Kasumi-1 (cell line): ENCODE measurements around the gene PRDX2.

Experiments used
- DNase-seq, 2 experiments: peaks; one replicate each; lab custom pipeline; 2025; lab: John Stamatoyannopoulos, UW

The PRDX2 gene

GRCh38 chr19:12792051-12792852 lies 9.3 kb downstream of the PRDX2 start:
- DNase-seq, result peak; percentile 58 to 59

- peak; percentile 88 to 89 for DNase-seq
Observed at GRCh38 chr19:12791345-12792050, 10.1 kb downstream of the PRDX2 start, which contains the start of gene JUNB. JUNB (plus strand) TSS chr19:12791486; CDS start chr19:12791772, 286 bp downstream.

- peak in 1 of 2 experiments; percentile 44 for DNase-seq
Observed at GRCh38 chr19:12790628-12791344, 10.8 kb downstream of the PRDX2 start.

GRCh38 chr19:12789904-12790619 lies 11.5 kb downstream of the PRDX2 start:
- DNase-seq, result peak; percentile 93 to 98

- DNase-seq, result no peak
Observed at GRCh38 chr19:12789098-12789903, 12.3 kb downstream of the PRDX2 start.

GRCh38 chr19:12788682-12789097 lies 12.9 kb downstream of the PRDX2 start:
- peak; percentile 36 to 52 for DNase-seq

- no peak for DNase-seq
Observed at GRCh38 chr19:12788042-12788681, 13.4 kb downstream of the PRDX2 start.

GRCh38 chr19:12787458-12787857 lies 14.1 kb downstream of the PRDX2 start:
- DNase-seq, result no peak

GRCh38 chr19:12786952-12787351 lies 14.6 kb downstream of the PRDX2 start:
- DNase-seq, result no peak

- peak; percentile 20 to 57 for DNase-seq
Observed at GRCh38 chr19:12786141-12786870, 15.3 kb downstream of the PRDX2 start.

GRCh38 chr19:12785431-12786031 lies 16.1 kb downstream of the PRDX2 start:
- peak; percentile 59 to 65 for DNase-seq

GRCh38 chr19:12784871-12785430 lies 16.6 kb downstream of the PRDX2 start:
- peak in 1 of 2 experiments; percentile 45 for DNase-seq

GRCh38 chr19:12784394-12784870 lies 17.2 kb downstream of the PRDX2 start:
- DNase-seq, result no peak

- DNase-seq, result no peak
Observed at GRCh38 chr19:12783849-12784393, 17.7 kb downstream of the PRDX2 start.

GRCh38 chr19:12783291-12783848 lies 18.2 kb downstream of the PRDX2 start:
- DNase-seq, result no peak

- DNase-seq, result peak; percentile 44 to 68
Observed at GRCh38 chr19:12782424-12783290, 18.9 kb downstream of the PRDX2 start.

- no peak for DNase-seq
Observed at GRCh38 chr19:12782174-12782423, 19.5 kb downstream of the PRDX2 start.
